ENCODE data around the gene ZSCAN16. TPM values are rescaled to one million over a fixed set of nuclear protein-coding genes. Genes with fewer than 3 reads are reported as not detected.

The ZSCAN16 gene
- total and polyA plus RNA-seq, 10 donors: 6.2 to 11.7 (median 8.7) TPM

- no peaks in the 10 kb centered on the region for H3K4me1 ChIP-seq
- H3K9me3 ChIP-seq: no peaks in the 10 kb centered on the region
- H3K27ac ChIP-seq: no peak overlapping the region
- TF ChIP-seq CTCF (IDR thresholded peaks at IDR 0.05 in 8 of 11, conservative IDR thresholded peaks at IDR 0.05 in 3 of 11) (no peak), POLR2A (IDR thresholded peaks at IDR 0.05) (no peak)
- 68 to 82% (median 74%) methylated on average over 1 of the region's 1 CpG for WGBS, 5 donors
- DNase-seq: no peak
- no peaks in the 10 kb centered on the region for H3K27me3 ChIP-seq (replicated peaks in 1 of 7)
- intact Hi-C loops (cut with DNase I; ENCODE audit: low total_unique reads): no loop called here
- no peak overlapping the region for H3K4me3 ChIP-seq
- no peaks in the 10 kb centered on the region for H3K36me3 ChIP-seq
Measured at GRCh38 chr6:28167926-28168325, 43.5 kb downstream of the ZSCAN16 start.

DNA sequence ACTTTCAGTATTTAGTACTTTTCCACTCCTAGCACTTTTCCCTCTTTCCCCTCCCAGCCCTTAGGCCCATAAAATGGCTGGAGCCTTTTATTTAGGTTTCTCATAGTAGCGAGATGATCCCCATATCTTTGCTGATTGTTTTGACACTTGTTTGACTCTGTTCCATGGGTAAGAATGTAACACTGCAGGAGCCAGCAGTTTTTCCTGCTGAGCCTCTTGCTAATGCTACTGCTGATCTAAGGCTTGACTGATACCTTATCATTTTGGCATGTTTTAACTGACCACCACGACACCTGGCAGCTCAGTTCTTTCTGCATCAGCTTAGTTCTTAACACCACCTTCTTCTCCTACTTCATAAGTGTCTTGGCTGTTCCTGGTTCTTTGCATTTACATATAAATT, 46.9 kb downstream of the ZSCAN16 start:
- DNase-seq: no peak
- intact Hi-C loops (cut with DNase I; ENCODE audit: low total_unique reads): no loop called here
- 73 to 91% (median 85%) methylated on average over 2 of the region's 2 CpGs for WGBS, 5 donors

DNA sequence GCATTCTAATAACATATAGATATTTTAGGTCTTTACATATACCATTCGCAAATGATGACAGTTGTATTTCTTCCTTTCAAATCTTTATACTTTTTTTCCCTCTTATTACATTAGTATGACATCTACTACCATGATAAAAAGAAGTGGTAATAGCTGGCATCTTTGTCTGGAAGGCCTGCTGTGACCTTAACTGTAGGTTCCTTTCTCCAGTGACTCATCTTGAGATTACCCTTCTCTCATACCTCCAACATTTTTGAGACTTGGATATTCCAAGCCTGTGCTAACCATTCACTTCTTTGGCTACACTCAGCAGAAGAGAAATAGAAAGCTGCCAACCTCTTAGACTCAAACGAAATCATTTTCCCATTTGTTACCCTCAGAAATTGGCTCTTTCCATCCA, 47.6 kb downstream of the ZSCAN16 start:
- intact Hi-C loops (cut with DNase I; ENCODE audit: low total_unique reads): no loop called here
- DNase-seq: no peak
- Histone ChIP-seq H3K4me3 (no peak overlapping the region), H3K27ac (no peak overlapping the region), H3K9me3 (no peaks in the 10 kb centered on the region), H3K4me1 (no peaks in the 10 kb centered on the region), H3K36me3 (no peaks in the 10 kb centered on the region), H3K27me3 (replicated peaks in 1 of 7) (peaks cover 0 to 9% (median 0%) of the 10 kb centered on the region in 7 donors)
- 85 to 95% (median 92%) methylated on average over 2 of the region's 2 CpGs for WGBS, 5 donors
- TF ChIP-seq POLR2A (IDR thresholded peaks at IDR 0.05): no peak
- no peak for TF ChIP-seq POLR2AphosphoS5 (IDR thresholded peaks at IDR 0.05)
- no peak for TF ChIP-seq CTCF (IDR thresholded peaks at IDR 0.05 in 8 of 11, conservative IDR thresholded peaks at IDR 0.05 in 3 of 11)

More for the DNA sequence above, 46.9 kb downstream of the ZSCAN16 start:
- H3K4me1 ChIP-seq: no peaks in the 10 kb centered on the region
- H3K4me3 ChIP-seq: no peak overlapping the region
- peaks cover 0 to 9% (median 0%) of the 10 kb centered on the region in 7 donors for H3K27me3 ChIP-seq (replicated peaks in 1 of 7)
- no peak overlapping the region for H3K27ac ChIP-seq
- no peaks in the 10 kb centered on the region for H3K36me3 ChIP-seq
- TF ChIP-seq POLR2A (IDR thresholded peaks at IDR 0.05): no peak
- no peak for TF ChIP-seq POLR2AphosphoS5 (IDR thresholded peaks at IDR 0.05)
- TF ChIP-seq CTCF (IDR thresholded peaks at IDR 0.05 in 8 of 11, conservative IDR thresholded peaks at IDR 0.05 in 3 of 11): no peak
- no peaks in the 10 kb centered on the region for H3K9me3 ChIP-seq

GRCh38 chr6:28176373-28176772, 52.0 kb downstream of the ZSCAN16 start:
- Histone ChIP-seq H3K4me3 (no peak overlapping the region), H3K9me3 (no peaks in the 10 kb centered on the region), H3K4me1 (no peaks in the 10 kb centered on the region), H3K27me3 (replicated peaks in 1 of 7) (peaks cover 0 to 31% (median 0%) of the 10 kb centered on the region in 7 donors), H3K27ac (no peak overlapping the region), H3K36me3 (no peaks in the 10 kb centered on the region)
- no peak for DNase-seq
- WGBS, 5 donors: 90 to 94% (median 93%) methylated on average over 1 of the region's 1 CpG
- intact Hi-C loops (cut with DNase I; ENCODE audit: low total_unique reads): no loop called here
- TF ChIP-seq POLR2A (IDR thresholded peaks at IDR 0.05): no peak
- TF ChIP-seq CTCF (IDR thresholded peaks at IDR 0.05 in 8 of 11, conservative IDR thresholded peaks at IDR 0.05 in 3 of 11): no peak
- TF ChIP-seq POLR2AphosphoS5 (IDR thresholded peaks at IDR 0.05): no peak

Other genes with a start within 250 kb of the ZSCAN16 start
- gene OR2B2, start 212.2 kb upstream of the ZSCAN16 start, total RNA-seq: not detected
- not detected for gene OR2B2, start 212.2 kb upstream of the ZSCAN16 start, polyA plus RNA-seq
- 1 to 10 TPM in 1 of 7 donors, not detected in 6; 1.5 TPM for gene OR2B6, start 167.4 kb upstream of the ZSCAN16 start, total RNA-seq
- gene OR2B6, start 167.4 kb upstream of the ZSCAN16 start, polyA plus RNA-seq: under 1 TPM in 1 of 3 donors, not detected in 2; 0.18 TPM
- gene ZNF165, start 44.0 kb upstream of the ZSCAN16 start, total RNA-seq: 1 to 10 TPM in 4 of 7 donors, under 1 TPM in 3; 0.60 to 2.0 (median 1.0) TPM
- gene ZNF165, start 44.0 kb upstream of the ZSCAN16 start, polyA plus RNA-seq: 1 to 10 TPM in 2 of 3 donors, under 1 TPM in 1; 0.77 to 1.9 (median 1.3) TPM
- gene ZKSCAN8, start 17.3 kb downstream of the ZSCAN16 start, total RNA-seq: 10 to 100 TPM; 22.2 to 33.0 (median 28.6) TPM
- gene ZKSCAN8, start 17.3 kb downstream of the ZSCAN16 start, polyA plus RNA-seq: 1 to 10 TPM; 3.1 to 4.4 (median 3.4) TPM
- gene ZSCAN9, start 100.7 kb downstream of the ZSCAN16 start, total RNA-seq: 10 to 100 TPM; 11.2 to 25.7 (median 15.4) TPM
- 10 to 100 TPM in 2 of 3 donors, 1 to 10 TPM in 1; 6.9 to 13.8 (median 10.2) TPM for gene ZSCAN9, start 100.7 kb downstream of the ZSCAN16 start, polyA plus RNA-seq
- gene ZKSCAN4, start 127.7 kb downstream of the ZSCAN16 start, total RNA-seq: 10 to 100 TPM in 6 of 7 donors, 1 to 10 TPM in 1; 8.5 to 13.7 (median 12.5) TPM
- gene ZKSCAN4, start 127.7 kb downstream of the ZSCAN16 start, polyA plus RNA-seq: 1 to 10 TPM; 5.2 to 8.0 (median 6.8) TPM
- gene NKAPL, start 134.7 kb downstream of the ZSCAN16 start, total RNA-seq: 1 to 10 TPM in 4 of 7 donors, under 1 TPM in 3; 0.64 to 3.1 (median 1.4) TPM
- 1 to 10 TPM; 1.2 to 1.7 (median 1.4) TPM for gene NKAPL, start 134.7 kb downstream of the ZSCAN16 start, polyA plus RNA-seq
- 10 to 100 TPM; 14.4 to 46.3 (median 26.6) TPM for gene ZSCAN26, start 142.5 kb downstream of the ZSCAN16 start, total RNA-seq
- 10 to 100 TPM in 2 of 3 donors, 1 to 10 TPM in 1; 9.5 to 12.8 (median 12.4) TPM for gene ZSCAN26, start 142.5 kb downstream of the ZSCAN16 start, polyA plus RNA-seq
- 1 to 10 TPM; 2.7 to 7.8 (median 4.5) TPM for gene PGBD1, start 157.0 kb downstream of the ZSCAN16 start, total RNA-seq
- 1 to 10 TPM; 1.6 to 3.1 (median 2.4) TPM for gene PGBD1, start 157.0 kb downstream of the ZSCAN16 start, polyA plus RNA-seq
- gene ZSCAN31, start 211.5 kb downstream of the ZSCAN16 start, total RNA-seq: 10 to 100 TPM in 1 of 7 donors, 1 to 10 TPM in 6; 2.8 to 13.7 (median 4.2) TPM
- gene ZSCAN31, start 211.5 kb downstream of the ZSCAN16 start, polyA plus RNA-seq: 1 to 10 TPM; 1.2 to 2.5 (median 1.7) TPM
- 1 to 10 TPM; 4.9 to 8.4 (median 7.1) TPM for gene ZKSCAN3, start 225.3 kb downstream of the ZSCAN16 start, total RNA-seq
- 1 to 10 TPM; 1.0 to 2.2 (median 1.6) TPM for gene ZKSCAN3, start 225.3 kb downstream of the ZSCAN16 start, polyA plus RNA-seq

Measured in spleen (tissue), 11 donors.